SK-N-MC (cell line): ENCODE data around the gene RIC8B.

Experiments
- EZH2 ChIP-seq: fragments of 200-600 bp; sonication (generic); IDR thresholded peaks from one replicate; pipeline ENCODE4 v1.6.1; 2017; ENCODE audit warnings: antibody characterized with exemption
- FOXP2 ChIP-seq: optimal IDR thresholded peaks from 2 replicates; pipeline ENCODE3; 2011; ENCODE audit warnings: mild to moderate bottlenecking, moderate library complexity; ENCODE audit not compliant: insufficient read depth; ENCODE audit errors: extremely low read length, control extremely low read depth
- POLR2AphosphoS5 ChIP-seq: IDR thresholded peaks from 2 replicates; pipeline ENCODE4 v1.6.1; 2012; ENCODE audit warnings: mild to moderate bottlenecking, low read depth, low read length, borderline replicate concordance

DNA sequence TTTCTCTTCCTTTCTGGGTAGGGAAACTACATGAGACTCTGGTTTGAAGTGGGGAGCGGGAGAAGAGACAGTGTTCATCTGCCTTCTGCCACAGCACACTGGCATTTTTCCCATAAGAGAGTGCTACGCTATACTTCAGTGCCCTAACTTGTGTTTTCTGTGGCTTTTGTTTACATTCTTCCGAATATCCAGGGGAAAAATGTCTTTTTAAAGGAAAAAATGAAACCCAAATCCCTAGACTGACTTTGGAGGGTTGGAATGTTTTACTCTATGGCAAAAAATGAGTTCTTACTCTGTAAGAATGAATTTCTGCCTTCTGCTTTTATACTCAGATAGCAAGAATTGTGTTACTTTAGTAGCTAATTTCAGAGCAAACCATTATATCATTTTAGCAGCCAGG lies 93.2 kb downstream of the RIC8B start:
- TF ChIP-seq EZH2: no peak
- TF ChIP-seq FOXP2: no peak
- TF ChIP-seq POLR2AphosphoS5: no peak
